VCaP (cell line): ENCODE measurements around the gene NKPD1.
"Not testable (repeated sequence)": the region's sequence is repeated elsewhere in the genome, so short reads cannot be mapped to it uniquely, and the experiment has no call there.

ENCODE experiments used
- H3K27ac ChIP-seq: fragments of 450-650 bp; 2 replicates; pipeline ENCODE4 v1.5.1; 2017
- CTCF ChIP-seq: fragments of 450-650 bp; conservative IDR thresholded peaks from 2 replicates; pipeline ENCODE4 v1.5.1; 2017; ENCODE audit warnings: mild to moderate bottlenecking, moderate library complexity

Gene NKPD1

GRCh38 chr19:45125360-45125759, 35.4 kb downstream of the NKPD1 start:
- no peak for TF ChIP-seq CTCF

GRCh38 chr19:45124021-45124420, 36.8 kb downstream of the NKPD1 start:
- H3K27ac ChIP-seq = peak overlapping the region; percentile 68
- TF ChIP-seq CTCF = no peak

More at GRCh38 chr19:45125360-45125759, 35.4 kb downstream of the NKPD1 start:
- H3K27ac ChIP-seq = no peak overlapping the region; the same call in 1 of the 2 replicates

GRCh38 chr19:45123440-45123850, 37.3 kb downstream of the NKPD1 start:
- TF ChIP-seq CTCF = no peak
- H3K27ac ChIP-seq = peak overlapping the region; percentile 68

GRCh38 chr19:45122832-45123231, 38.0 kb downstream of the NKPD1 start:
- no peak for TF ChIP-seq CTCF
- peak overlapping the region; percentile 68 for H3K27ac ChIP-seq

- TF ChIP-seq CTCF = no peak
- H3K27ac ChIP-seq = peak overlapping the region; percentile 68
Measured at GRCh38 chr19:45121827-45122345, 38.9 kb downstream of the NKPD1 start.

- TF ChIP-seq CTCF = no peak
- no peak overlapping the region for H3K27ac ChIP-seq
Measured at GRCh38 chr19:45119582-45119981, 41.2 kb downstream of the NKPD1 start.

- H3K27ac ChIP-seq = not testable (repeated sequence)
Measured at GRCh38 chr19:45118591-45119355, 42.0 kb downstream of the NKPD1 start.

GRCh38 chr19:45118106-45118505, 42.7 kb downstream of the NKPD1 start:
- no peak for TF ChIP-seq CTCF
- 0 out of 2 replicates have a peak overlapping the region, but pooled peaks have one; percentile 16 for H3K27ac ChIP-seq
